ENCODE data around the gene WDR44.

GRCh38 chrX:118480172-118480571 is 134.3 kb downstream of the WDR44 start:
- TF ChIP-seq NR2F2 (IDR thresholded peaks at IDR 0.05; ENCODE audit: borderline replicate concordance, low read depth) (no peak), HIVEP1 (CRISPR knock-in tag; IDR thresholded peaks at IDR 0.05) (no peak), MAFK (conservative IDR thresholded peaks at IDR 0.05 in 1 of 2, IDR thresholded peaks at IDR 0.05 in 1 of 2; ENCODE audit: low read length in 2 of 2) (no peak), SRF (IDR thresholded peaks at IDR 0.05; ENCODE audit: low read depth, low read length) (no peak), ZNF446 (CRISPR knock-in tag; IDR thresholded peaks at IDR 0.05) (no peak), DPF2 (CRISPR knock-in tag; IDR thresholded peaks at IDR 0.05; ENCODE audit: borderline replicate concordance, low read depth) (no peak), ZNF556 (CRISPR knock-in tag; IDR thresholded peaks at IDR 0.05; ENCODE audit: borderline replicate concordance) (no peak), ZNF713 (CRISPR knock-in tag; IDR thresholded peaks at IDR 0.05) (no peak), POLR2AphosphoS2 (IDR thresholded peaks at IDR 0.05; ENCODE audit: low read depth, low read length) (no peak), POLR2A (IDR thresholded peaks at IDR 0.05; ENCODE audit: insufficient read depth in 1 of 2, low read depth in 2 of 2, low read length in 2 of 2) (no peak)
- TF ChIP-seq, protein P1, sequence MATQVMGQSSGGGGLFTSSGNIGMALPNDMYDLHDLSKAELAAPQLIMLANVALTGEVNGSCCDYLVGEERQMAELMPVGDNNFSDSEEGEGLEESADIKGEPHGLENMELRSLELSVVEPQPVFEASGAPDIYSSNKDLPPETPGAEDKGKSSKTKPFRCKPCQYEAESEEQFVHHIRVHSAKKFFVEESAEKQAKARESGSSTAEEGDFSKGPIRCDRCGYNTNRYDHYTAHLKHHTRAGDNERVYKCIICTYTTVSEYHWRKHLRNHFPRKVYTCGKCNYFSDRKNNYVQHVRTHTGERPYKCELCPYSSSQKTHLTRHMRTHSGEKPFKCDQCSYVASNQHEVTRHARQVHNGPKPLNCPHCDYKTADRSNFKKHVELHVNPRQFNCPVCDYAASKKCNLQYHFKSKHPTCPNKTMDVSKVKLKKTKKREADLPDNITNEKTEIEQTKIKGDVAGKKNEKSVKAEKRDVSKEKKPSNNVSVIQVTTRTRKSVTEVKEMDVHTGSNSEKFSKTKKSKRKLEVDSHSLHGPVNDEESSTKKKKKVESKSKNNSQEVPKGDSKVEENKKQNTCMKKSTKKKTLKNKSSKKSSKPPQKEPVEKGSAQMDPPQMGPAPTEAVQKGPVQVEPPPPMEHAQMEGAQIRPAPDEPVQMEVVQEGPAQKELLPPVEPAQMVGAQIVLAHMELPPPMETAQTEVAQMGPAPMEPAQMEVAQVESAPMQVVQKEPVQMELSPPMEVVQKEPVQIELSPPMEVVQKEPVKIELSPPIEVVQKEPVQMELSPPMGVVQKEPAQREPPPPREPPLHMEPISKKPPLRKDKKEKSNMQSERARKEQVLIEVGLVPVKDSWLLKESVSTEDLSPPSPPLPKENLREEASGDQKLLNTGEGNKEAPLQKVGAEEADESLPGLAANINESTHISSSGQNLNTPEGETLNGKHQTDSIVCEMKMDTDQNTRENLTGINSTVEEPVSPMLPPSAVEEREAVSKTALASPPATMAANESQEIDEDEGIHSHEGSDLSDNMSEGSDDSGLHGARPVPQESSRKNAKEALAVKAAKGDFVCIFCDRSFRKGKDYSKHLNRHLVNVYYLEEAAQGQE (IDR thresholded peaks at IDR 0.05; ENCODE audit: borderline replicate concordance in 1 of 2, low read depth in 1 of 2, low read length in 2 of 2) = no peak
- TF ChIP-seq, protein P2, sequence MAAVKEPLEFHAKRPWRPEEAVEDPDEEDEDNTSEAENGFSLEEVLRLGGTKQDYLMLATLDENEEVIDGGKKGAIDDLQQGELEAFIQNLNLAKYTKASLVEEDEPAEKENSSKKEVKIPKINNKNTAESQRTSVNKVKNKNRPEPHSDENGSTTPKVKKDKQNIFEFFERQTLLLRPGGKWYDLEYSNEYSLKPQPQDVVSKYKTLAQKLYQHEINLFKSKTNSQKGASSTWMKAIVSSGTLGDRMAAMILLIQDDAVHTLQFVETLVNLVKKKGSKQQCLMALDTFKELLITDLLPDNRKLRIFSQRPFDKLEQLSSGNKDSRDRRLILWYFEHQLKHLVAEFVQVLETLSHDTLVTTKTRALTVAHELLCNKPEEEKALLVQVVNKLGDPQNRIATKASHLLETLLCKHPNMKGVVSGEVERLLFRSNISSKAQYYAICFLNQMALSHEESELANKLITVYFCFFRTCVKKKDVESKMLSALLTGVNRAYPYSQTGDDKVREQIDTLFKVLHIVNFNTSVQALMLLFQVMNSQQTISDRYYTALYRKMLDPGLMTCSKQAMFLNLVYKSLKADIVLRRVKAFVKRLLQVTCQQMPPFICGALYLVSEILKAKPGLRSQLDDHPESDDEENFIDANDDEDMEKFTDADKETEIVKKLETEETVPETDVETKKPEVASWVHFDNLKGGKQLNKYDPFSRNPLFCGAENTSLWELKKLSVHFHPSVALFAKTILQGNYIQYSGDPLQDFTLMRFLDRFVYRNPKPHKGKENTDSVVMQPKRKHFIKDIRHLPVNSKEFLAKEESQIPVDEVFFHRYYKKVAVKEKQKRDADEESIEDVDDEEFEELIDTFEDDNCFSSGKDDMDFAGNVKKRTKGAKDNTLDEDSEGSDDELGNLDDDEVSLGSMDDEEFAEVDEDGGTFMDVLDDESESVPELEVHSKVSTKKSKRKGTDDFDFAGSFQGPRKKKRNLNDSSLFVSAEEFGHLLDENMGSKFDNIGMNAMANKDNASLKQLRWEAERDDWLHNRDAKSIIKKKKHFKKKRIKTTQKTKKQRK (IDR thresholded peaks at IDR 0.05; ENCODE audit: low read length) = no peak
- TF ChIP-seq, protein P3, sequence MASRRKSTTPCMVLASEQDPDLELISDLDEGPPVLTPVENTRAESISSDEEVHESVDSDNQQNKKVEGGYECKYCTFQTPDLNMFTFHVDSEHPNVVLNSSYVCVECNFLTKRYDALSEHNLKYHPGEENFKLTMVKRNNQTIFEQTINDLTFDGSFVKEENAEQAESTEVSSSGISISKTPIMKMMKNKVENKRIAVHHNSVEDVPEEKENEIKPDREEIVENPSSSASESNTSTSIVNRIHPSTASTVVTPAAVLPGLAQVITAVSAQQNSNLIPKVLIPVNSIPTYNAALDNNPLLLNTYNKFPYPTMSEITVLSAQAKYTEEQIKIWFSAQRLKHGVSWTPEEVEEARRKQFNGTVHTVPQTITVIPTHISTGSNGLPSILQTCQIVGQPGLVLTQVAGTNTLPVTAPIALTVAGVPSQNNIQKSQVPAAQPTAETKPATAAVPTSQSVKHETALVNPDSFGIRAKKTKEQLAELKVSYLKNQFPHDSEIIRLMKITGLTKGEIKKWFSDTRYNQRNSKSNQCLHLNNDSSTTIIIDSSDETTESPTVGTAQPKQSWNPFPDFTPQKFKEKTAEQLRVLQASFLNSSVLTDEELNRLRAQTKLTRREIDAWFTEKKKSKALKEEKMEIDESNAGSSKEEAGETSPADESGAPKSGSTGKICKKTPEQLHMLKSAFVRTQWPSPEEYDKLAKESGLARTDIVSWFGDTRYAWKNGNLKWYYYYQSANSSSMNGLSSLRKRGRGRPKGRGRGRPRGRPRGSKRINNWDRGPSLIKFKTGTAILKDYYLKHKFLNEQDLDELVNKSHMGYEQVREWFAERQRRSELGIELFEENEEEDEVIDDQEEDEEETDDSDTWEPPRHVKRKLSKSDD (CRISPR knock-in tag; IDR thresholded peaks at IDR 0.05; ENCODE audit: low read depth) = no peak

All from HepG2 (cell line).